T-helper 1 cell treated with Interleukin-12 subunit alpha and Interleukin-12 subunit beta and Interleukin-4 antibody, amounts not matched to agents 30 μg/mL and 1 μg/mL, for 36 hours (primary cell): ENCODE data around the gene NLRP14.

Experiments used
- H3K27ac Mint-ChIP-seq: one replicate; pipeline ENCODE4 v1.8.0; 2021; ENCODE audit warnings: mild to moderate bottlenecking, mixed read lengths
- H3K27me3 Mint-ChIP-seq: one replicate; pipeline ENCODE4 v1.8.0; 2021; ENCODE audit warnings: low read depth, mixed read lengths
- H3K36me3 Mint-ChIP-seq: one replicate; pipeline ENCODE4 v1.8.0; 2021; ENCODE audit warnings: low read depth, mixed read lengths
- H3K4me1 Mint-ChIP-seq: one replicate; pipeline ENCODE4 v1.8.0; 2021; ENCODE audit warnings: low read depth, mixed read lengths
- H3K4me3 Mint-ChIP-seq: one replicate; pipeline ENCODE4 v1.8.0; 2021; ENCODE audit warnings: mild to moderate bottlenecking, moderate library complexity, mixed read lengths
- H3K9me3 Mint-ChIP-seq: one replicate; pipeline ENCODE4 v1.8.0; 2021; ENCODE audit warnings: mixed read lengths

NLRP14 gene

GRCh38 chr11:7028141-7028540 lies 7.9 kb downstream of the NLRP14 start:
- Mint-ChIP-seq H3K27ac (no peak overlapping the region), H3K36me3 (no peaks in the 10 kb centered on the region), H3K4me1 (no peaks in the 10 kb centered on the region), H3K9me3 (no peaks in the 10 kb centered on the region), H3K27me3 (peaks cover 3% of the 10 kb centered on the region), H3K4me3 (no peak overlapping the region)

GRCh38 chr11:7030836-7031235 lies 10.6 kb downstream of the NLRP14 start:
- H3K36me3 Mint-ChIP-seq, result no peaks in the 10 kb centered on the region
- H3K27me3 Mint-ChIP-seq, result no peaks in the 10 kb centered on the region
- H3K9me3 Mint-ChIP-seq, result no peaks in the 10 kb centered on the region

GRCh38 chr11:7031471-7031871 lies 11.2 kb downstream of the NLRP14 start:
- no peak overlapping the region for H3K4me3 Mint-ChIP-seq
- no peaks in the 10 kb centered on the region for H3K9me3 Mint-ChIP-seq
- H3K36me3 Mint-ChIP-seq, result no peaks in the 10 kb centered on the region
- no peaks in the 10 kb centered on the region for H3K4me1 Mint-ChIP-seq
- H3K27ac Mint-ChIP-seq, result no peak overlapping the region
- H3K27me3 Mint-ChIP-seq, result no peaks in the 10 kb centered on the region

More at GRCh38 chr11:7030836-7031235, 10.6 kb downstream of the NLRP14 start:
- Mint-ChIP-seq H3K4me3 (no peak overlapping the region), H3K4me1 (no peaks in the 10 kb centered on the region), H3K27ac (no peak overlapping the region)

GRCh38 chr11:7032692-7033091 lies 12.4 kb downstream of the NLRP14 start:
- no peak overlapping the region for H3K27ac Mint-ChIP-seq
- H3K27me3 Mint-ChIP-seq, result no peaks in the 10 kb centered on the region

GRCh38 chr11:7034019-7034418 lies 13.7 kb downstream of the NLRP14 start:
- no peaks in the 10 kb centered on the region for H3K36me3 Mint-ChIP-seq
- H3K4me1 Mint-ChIP-seq, result no peaks in the 10 kb centered on the region
- no peaks in the 10 kb centered on the region for H3K9me3 Mint-ChIP-seq
- H3K4me3 Mint-ChIP-seq, result no peak overlapping the region
- H3K27me3 Mint-ChIP-seq, result no peaks in the 10 kb centered on the region
- no peak overlapping the region for H3K27ac Mint-ChIP-seq

More at GRCh38 chr11:7032692-7033091, 12.4 kb downstream of the NLRP14 start:
- Mint-ChIP-seq H3K36me3 (no peaks in the 10 kb centered on the region), H3K4me3 (no peak overlapping the region), H3K9me3 (no peaks in the 10 kb centered on the region), H3K4me1 (no peaks in the 10 kb centered on the region)

- H3K27me3 Mint-ChIP-seq, result no peaks in the 10 kb centered on the region
- no peaks in the 10 kb centered on the region for H3K36me3 Mint-ChIP-seq
- no peaks in the 10 kb centered on the region for H3K9me3 Mint-ChIP-seq
- no peak overlapping the region for H3K27ac Mint-ChIP-seq
- no peaks in the 10 kb centered on the region for H3K4me1 Mint-ChIP-seq
- H3K4me3 Mint-ChIP-seq, result no peak overlapping the region
These were observed 26.3 kb downstream of the NLRP14 start for GRCh38 chr11:7046474-7047175.

GRCh38 chr11:7050191-7050590 lies 29.9 kb downstream of the NLRP14 start:
- Mint-ChIP-seq H3K4me1 (no peaks in the 10 kb centered on the region), H3K27me3 (no peaks in the 10 kb centered on the region), H3K36me3 (no peaks in the 10 kb centered on the region), H3K4me3 (no peak overlapping the region), H3K9me3 (no peaks in the 10 kb centered on the region), H3K27ac (no peak overlapping the region)

GRCh38 chr11:7056828-7057513 lies 36.7 kb downstream of the NLRP14 start:
- no peaks in the 10 kb centered on the region for H3K27me3 Mint-ChIP-seq
- no peaks in the 10 kb centered on the region for H3K36me3 Mint-ChIP-seq
- H3K9me3 Mint-ChIP-seq, result no peaks in the 10 kb centered on the region
- no peak overlapping the region for H3K4me3 Mint-ChIP-seq
- H3K4me1 Mint-ChIP-seq, result no peaks in the 10 kb centered on the region
- no peak overlapping the region for H3K27ac Mint-ChIP-seq

GRCh38 chr11:7057641-7058040 lies 37.4 kb downstream of the NLRP14 start:
- no peaks in the 10 kb centered on the region for H3K36me3 Mint-ChIP-seq

GRCh38 chr11:7060868-7061267 lies 40.6 kb downstream of the NLRP14 start:
- Mint-ChIP-seq H3K27me3 (no peaks in the 10 kb centered on the region), H3K4me1 (no peaks in the 10 kb centered on the region), H3K36me3 (no peaks in the 10 kb centered on the region), H3K4me3 (no peak overlapping the region), H3K9me3 (no peaks in the 10 kb centered on the region), H3K27ac (no peak overlapping the region)

More at GRCh38 chr11:7057641-7058040, 37.4 kb downstream of the NLRP14 start:
- H3K9me3 Mint-ChIP-seq, result no peaks in the 10 kb centered on the region
- H3K27me3 Mint-ChIP-seq, result no peaks in the 10 kb centered on the region
- no peaks in the 10 kb centered on the region for H3K4me1 Mint-ChIP-seq
- no peak overlapping the region for H3K27ac Mint-ChIP-seq
- no peak overlapping the region for H3K4me3 Mint-ChIP-seq

GRCh38 chr11:7062534-7062933 lies 42.3 kb downstream of the NLRP14 start:
- Mint-ChIP-seq H3K9me3 (no peaks in the 10 kb centered on the region), H3K27me3 (no peaks in the 10 kb centered on the region), H3K27ac (no peak overlapping the region), H3K4me1 (no peaks in the 10 kb centered on the region), H3K36me3 (no peaks in the 10 kb centered on the region), H3K4me3 (no peak overlapping the region)

- no peaks in the 10 kb centered on the region for H3K27me3 Mint-ChIP-seq
- H3K36me3 Mint-ChIP-seq, result no peaks in the 10 kb centered on the region
- no peak overlapping the region for H3K27ac Mint-ChIP-seq
- no peak overlapping the region for H3K4me3 Mint-ChIP-seq
- no peaks in the 10 kb centered on the region for H3K4me1 Mint-ChIP-seq
- no peaks in the 10 kb centered on the region for H3K9me3 Mint-ChIP-seq
These were observed 52.2 kb downstream of the NLRP14 start for GRCh38 chr11:7072401-7073028.

- Mint-ChIP-seq H3K36me3 (no peaks in the 10 kb centered on the region), H3K4me1 (no peaks in the 10 kb centered on the region), H3K4me3 (no peak overlapping the region), H3K9me3 (no peaks in the 10 kb centered on the region), H3K27ac (no peak overlapping the region), H3K27me3 (no peaks in the 10 kb centered on the region)
These were observed 56.8 kb downstream of the NLRP14 start for GRCh38 chr11:7077101-7077500.

- no peak overlapping the region for H3K27ac Mint-ChIP-seq
- H3K9me3 Mint-ChIP-seq, result no peaks in the 10 kb centered on the region
- no peaks in the 10 kb centered on the region for H3K36me3 Mint-ChIP-seq
- H3K4me1 Mint-ChIP-seq, result no peaks in the 10 kb centered on the region
- no peaks in the 10 kb centered on the region for H3K27me3 Mint-ChIP-seq
- H3K4me3 Mint-ChIP-seq, result no peak overlapping the region
These were observed 59.4 kb downstream of the NLRP14 start for GRCh38 chr11:7079545-7080135.

- no peaks in the 10 kb centered on the region for H3K36me3 Mint-ChIP-seq
- no peak overlapping the region for H3K4me3 Mint-ChIP-seq
- H3K27me3 Mint-ChIP-seq, result no peaks in the 10 kb centered on the region
- no peaks in the 10 kb centered on the region for H3K9me3 Mint-ChIP-seq
- no peaks in the 10 kb centered on the region for H3K4me1 Mint-ChIP-seq
- H3K27ac Mint-ChIP-seq, result no peak overlapping the region
These were observed 60.6 kb downstream of the NLRP14 start for GRCh38 chr11:7080900-7081299.
